GM12892 (cell line): ENCODE measurements around the gene SH3RF2.

Source experiments
- DNase-seq: peaks from one replicate; pipeline ENCODE4 v3.0.0; 2011; ENCODE audit not compliant: insufficient read length
- FAIRE-seq: peaks from 2 replicates; lab custom pipeline; 2011; peaks lifted over from hg19 to GRCh38; lab: Jason Lieb, UNC
- POLR2A ChIP-seq: IDR thresholded peaks from 2 replicates; pipeline ENCODE4 v1.6.1; 2011; ENCODE audit warnings: low read depth, low read length, control low read depth
- POLR2AphosphoS5 ChIP-seq: IDR thresholded peaks from 2 replicates; pipeline ENCODE4 v1.6.1; 2011; ENCODE audit warnings: low read depth, low read length, control low read depth
- TAF1 ChIP-seq: IDR thresholded peaks from 2 replicates; pipeline ENCODE4 v1.6.1; 2011; ENCODE audit warnings: low read depth, mild to moderate bottlenecking, control low read depth, low read length, borderline replicate concordance

Gene SH3RF2

DNA sequence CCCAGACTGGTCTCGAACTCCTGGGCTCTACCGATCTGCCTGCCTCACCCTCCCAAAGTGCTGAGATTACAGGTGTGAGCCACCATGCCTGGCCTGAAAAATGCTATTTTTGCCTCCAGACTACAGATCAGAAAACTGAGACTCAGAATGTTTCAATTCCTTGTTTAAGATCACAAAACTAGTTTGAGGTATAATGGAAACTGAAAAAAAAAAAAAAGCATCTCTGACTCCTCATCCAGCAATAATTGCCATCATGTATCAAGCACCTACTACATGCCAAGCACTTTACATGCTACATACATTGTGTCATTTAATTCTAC lies 133.4 kb downstream of the SH3RF2 start:
- no peak for DNase-seq
- TF ChIP-seq POLR2AphosphoS5: no peak
- no peak for TF ChIP-seq TAF1
- TF ChIP-seq POLR2A: no peak
- FAIRE-seq: no peak

- DNase-seq (no peak), FAIRE-seq (no peak)
- TF ChIP-seq POLR2A (no peak), POLR2AphosphoS5 (no peak), TAF1 (no peak)
Observed at GRCh38 chr5:146070746-146071145, 134.4 kb downstream of the SH3RF2 start.

- TF ChIP-seq POLR2A: no peak
- no peak for TF ChIP-seq POLR2AphosphoS5
- no peak for TF ChIP-seq TAF1
- FAIRE-seq (no peak), DNase-seq (no peak)
Observed at GRCh38 chr5:146071171-146071570, 134.8 kb downstream of the SH3RF2 start.

GRCh38 chr5:146072595-146072994 lies 136.2 kb downstream of the SH3RF2 start:
- DNase-seq: no peak

DNA sequence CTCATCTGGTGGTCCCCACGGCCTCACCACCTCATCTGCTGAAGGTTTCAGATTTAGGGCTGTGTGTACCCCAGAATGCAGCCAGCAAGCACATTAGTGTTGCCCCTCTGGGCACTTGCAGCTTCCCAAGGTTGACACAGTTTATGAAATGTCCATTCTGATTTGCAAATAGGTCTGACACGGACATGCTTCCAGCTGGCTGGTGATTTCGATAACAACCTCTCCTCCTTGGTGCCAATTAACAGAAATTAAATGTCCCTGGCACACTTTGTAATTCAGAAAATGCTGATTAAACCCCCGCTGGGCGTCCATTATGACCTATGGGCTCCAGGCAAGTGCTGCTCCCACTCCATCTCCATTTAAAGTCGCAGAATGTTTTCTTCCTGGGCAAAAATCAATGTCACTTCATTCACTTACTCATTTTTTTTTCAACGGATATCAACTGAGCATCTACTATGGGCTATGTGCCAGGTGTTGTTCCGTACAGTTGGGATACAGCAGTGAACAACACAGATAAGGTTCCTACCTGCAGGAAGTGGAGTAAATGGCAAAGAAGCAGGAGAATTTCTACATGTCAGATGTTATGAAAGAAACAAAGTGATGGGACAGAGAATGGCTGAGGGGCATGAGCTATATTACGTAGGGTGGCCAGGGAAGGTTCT lies 137.0 kb downstream of the SH3RF2 start:
- FAIRE-seq (no peak), DNase-seq (no peak)
- TF ChIP-seq POLR2AphosphoS5: no peak
- TF ChIP-seq POLR2A: no peak
- no peak for TF ChIP-seq TAF1

More at GRCh38 chr5:146072595-146072994, 136.2 kb downstream of the SH3RF2 start:
- TF ChIP-seq POLR2AphosphoS5: no peak
- no peak for TF ChIP-seq POLR2A
- TF ChIP-seq TAF1: no peak
- no peak for FAIRE-seq

DNA sequence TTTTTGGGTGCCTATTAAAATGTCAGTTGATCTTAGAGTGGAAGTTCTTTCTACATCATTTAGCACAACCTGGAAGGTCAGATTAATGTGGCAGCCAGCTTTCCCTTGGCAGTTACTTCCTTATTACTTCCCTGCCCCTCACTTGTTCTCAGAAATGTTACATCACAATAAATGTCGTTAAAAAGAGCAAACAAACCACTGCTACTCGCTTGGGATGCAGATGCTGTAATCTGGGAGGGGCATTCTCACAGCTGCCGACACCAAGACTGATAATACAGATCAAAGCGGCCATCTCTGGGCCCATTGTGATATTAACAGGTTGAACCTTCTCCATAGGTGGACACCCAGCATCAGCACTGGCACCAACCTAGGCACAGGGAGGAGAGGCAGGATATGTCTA lies 139.7 kb downstream of the SH3RF2 start:
- no peak for TF ChIP-seq POLR2AphosphoS5
- TF ChIP-seq TAF1: no peak
- no peak for TF ChIP-seq POLR2A
- DNase-seq (no peak), FAIRE-seq (no peak)

GRCh38 chr5:146076455-146076854 lies 140.1 kb downstream of the SH3RF2 start:
- TF ChIP-seq TAF1 (no peak), POLR2A (no peak), POLR2AphosphoS5 (no peak)
- DNase-seq (no peak), FAIRE-seq (no peak)

DNA sequence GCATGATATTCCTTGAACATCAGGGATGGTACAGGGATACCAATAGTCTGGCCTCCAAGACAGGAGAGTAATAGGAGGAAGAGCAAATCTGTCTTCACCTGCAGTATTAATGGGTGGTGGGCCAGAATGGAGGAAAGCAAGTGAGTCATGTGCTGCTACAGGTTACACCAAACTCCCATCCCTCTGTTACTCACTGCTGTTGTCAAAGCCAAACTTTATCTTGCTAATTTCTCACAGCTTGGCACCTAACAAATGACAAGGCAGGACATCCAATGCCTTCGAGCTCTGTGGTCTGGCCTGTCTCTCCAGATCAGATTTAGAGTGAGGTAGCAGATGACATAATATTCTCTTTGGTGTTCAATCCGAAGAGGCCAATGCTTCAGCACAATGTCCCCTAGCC lies 142.2 kb downstream of the SH3RF2 start:
- TF ChIP-seq TAF1 (no peak), POLR2AphosphoS5 (no peak), POLR2A (no peak)
- FAIRE-seq: no peak
- no peak for DNase-seq

DNA sequence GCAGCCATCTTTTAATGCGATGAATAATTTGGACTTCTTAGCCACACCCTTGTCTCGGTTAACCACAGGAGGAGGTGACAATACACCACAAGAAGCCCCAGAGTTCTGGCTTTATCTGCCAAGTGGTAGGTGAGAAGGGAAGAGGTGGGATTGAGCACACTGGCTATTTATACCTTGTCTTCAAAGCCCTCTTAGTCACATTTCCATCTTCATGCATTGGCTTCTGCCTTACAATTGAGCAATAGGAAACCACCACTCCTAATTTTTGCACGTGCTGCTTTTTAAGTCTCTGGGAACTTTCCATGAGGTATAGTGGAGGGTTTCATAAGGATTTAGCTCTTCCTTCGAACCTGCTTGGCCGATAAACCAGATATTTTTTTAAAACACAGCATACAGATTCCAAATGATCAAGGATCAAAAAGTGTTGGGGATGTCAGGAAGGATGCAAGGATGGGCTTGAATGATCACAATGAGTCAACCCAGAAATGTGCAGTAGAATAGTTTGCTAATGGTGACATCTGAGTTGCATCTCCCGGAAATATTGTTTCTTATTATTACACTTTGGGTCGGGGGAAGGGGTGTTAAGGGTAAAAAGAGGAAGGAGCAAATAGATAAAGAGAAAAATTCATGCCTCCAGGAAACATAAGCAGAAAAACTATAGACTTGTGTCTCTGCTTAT lies 143.5 kb downstream of the SH3RF2 start:
- DNase-seq: no peak
- FAIRE-seq: peak; percentile 71
- TF ChIP-seq TAF1 (no peak), POLR2AphosphoS5 (no peak), POLR2A (no peak)

DNA sequence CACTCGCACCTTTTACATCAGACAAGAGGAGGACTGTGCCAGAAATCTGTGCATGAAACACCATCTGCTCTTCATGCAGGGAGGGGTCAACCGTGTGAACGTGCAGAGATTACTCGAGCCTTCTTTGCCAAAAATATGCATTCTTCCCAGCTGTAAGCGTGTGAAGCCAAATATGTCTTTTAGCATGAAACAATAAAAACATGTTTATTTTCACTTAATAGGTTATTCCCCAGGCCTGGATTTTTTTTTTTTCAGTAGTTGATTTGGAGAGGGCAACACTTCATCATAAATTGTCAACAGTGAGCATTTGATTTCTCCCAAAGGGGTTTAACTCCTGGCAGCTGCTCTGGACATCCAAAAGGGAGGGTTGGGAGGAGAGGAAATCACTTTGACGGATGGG lies 145.2 kb downstream of the SH3RF2 start:
- TF ChIP-seq POLR2AphosphoS5: no peak
- no peak for TF ChIP-seq POLR2A
- TF ChIP-seq TAF1: no peak
- FAIRE-seq (no peak), DNase-seq (no peak)

DNA sequence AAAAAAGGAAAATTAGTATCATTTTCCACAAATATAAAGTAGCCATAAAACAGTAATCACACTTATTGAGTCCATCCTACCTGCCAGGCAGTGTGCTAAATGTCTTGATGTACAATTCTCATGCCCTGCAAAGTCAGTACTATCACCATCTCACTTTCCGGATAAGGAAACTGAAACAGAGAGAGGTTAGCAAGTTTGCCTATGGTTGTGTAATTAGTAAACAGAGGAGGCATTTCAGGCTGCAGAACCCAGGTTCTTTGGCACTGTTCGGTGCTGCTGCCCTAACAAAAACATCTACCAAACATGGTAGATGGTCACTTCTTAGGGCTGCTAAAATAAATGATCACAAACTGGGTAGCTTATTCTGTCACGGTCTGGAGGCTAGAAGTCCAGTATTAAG lies 146.4 kb downstream of the SH3RF2 start:
- DNase-seq (no peak), FAIRE-seq (peak; percentile 70)
- no peak for TF ChIP-seq TAF1
- TF ChIP-seq POLR2AphosphoS5: no peak
- no peak for TF ChIP-seq POLR2A

- no peak for FAIRE-seq
- TF ChIP-seq POLR2A (no peak), POLR2AphosphoS5 (no peak), TAF1 (no peak)
Observed at GRCh38 chr5:146084376-146084775, 148.0 kb downstream of the SH3RF2 start.

GRCh38 chr5:146088098-146088497 lies 151.7 kb downstream of the SH3RF2 start:
- FAIRE-seq: no peak
- TF ChIP-seq POLR2A (no peak), TAF1 (no peak), POLR2AphosphoS5 (no peak)
- DNase-seq: no peak

More at GRCh38 chr5:146084376-146084775, 148.0 kb downstream of the SH3RF2 start:
- DNase-seq: no peak

GRCh38 chr5:146089287-146089686 lies 152.9 kb downstream of the SH3RF2 start:
- DNase-seq: no peak
- FAIRE-seq: no peak

More at GRCh38 chr5:146089287-146089686, 152.9 kb downstream of the SH3RF2 start:
- TF ChIP-seq POLR2A (no peak), POLR2AphosphoS5 (no peak), TAF1 (no peak)
